HepG2 (cell line): ENCODE measurements around the gene GSG1.

Source experiments
- CEBPB ChIP-seq: IDR thresholded peaks from 2 replicates; pipeline ENCODE4 v1.6.1; 2011; ENCODE audit warnings: low read depth, low read length, improper control_type of control experiment, borderline replicate concordance
- CTCF ChIP-seq: sonication (generic); formaldehyde crosslinking; IDR thresholded peaks from 2 replicates; pipeline ENCODE4 v1.5.0; 2020; ENCODE audit warnings: mild to moderate bottlenecking, missing genetic modification reagents, moderate library complexity
- HNRNPUL1 ChIP-seq: fragments of 200-400 bp; formaldehyde crosslinking; IDR thresholded peaks from 2 replicates; pipeline ENCODE4 v1.6.1; 2017; ENCODE audit warnings: low read depth, mild to moderate bottlenecking, low read length, moderate library complexity
- JUNB ChIP-seq: sonication (generic); formaldehyde crosslinking; IDR thresholded peaks from 2 replicates; pipeline ENCODE4 v1.8.0; 2022; ENCODE audit warnings: missing genetic modification reagents, mild to moderate bottlenecking, borderline replicate concordance
- POLR2AphosphoS5 ChIP-seq: IDR thresholded peaks from 2 replicates; pipeline ENCODE4 v1.6.1; 2012; ENCODE audit warnings: low read depth, low read length
- TCF12 ChIP-seq, 2 experiments: fragments of 450-650 bp in 1 of 2; sonication (generic) in 1 of 2; formaldehyde crosslinking in 1 of 2; IDR thresholded peaks; 2 replicates each; pipeline versions ENCODE4 v1.6.1 to v1.8.0; 2017 to 2022; ENCODE audit warnings: antibody characterized with exemption in 1 of 2, mild to moderate bottlenecking in 1 of 2, missing genetic modification reagents in 1 of 2, moderate library complexity in 1 of 2
- TFE3 ChIP-seq: IDR thresholded peaks from 2 replicates; pipeline ENCODE4 v1.6.1; 2016
- ZNF121 ChIP-seq: sonication (generic); formaldehyde crosslinking; IDR thresholded peaks from 2 replicates; pipeline ENCODE4 v1.5.0; 2020; ENCODE audit warnings: mild to moderate bottlenecking, missing genetic modification reagents
- ZNF180 ChIP-seq: sonication (generic); formaldehyde crosslinking; IDR thresholded peaks from 2 replicates; pipeline ENCODE4 v1.4.0; 2020; ENCODE audit warnings: low read depth, missing genetic modification reagents, borderline replicate concordance
- ZNF317 ChIP-seq: sonication (generic); formaldehyde crosslinking; IDR thresholded peaks from 2 replicates; pipeline ENCODE4 v1.5.0; 2020; ENCODE audit warnings: mild to moderate bottlenecking, missing genetic modification reagents
- ZNF841 ChIP-seq: sonication (generic); formaldehyde crosslinking; IDR thresholded peaks from 2 replicates; pipeline ENCODE4 v1.8.1; 2023; ENCODE audit warnings: missing genetic modification reagents, borderline replicate concordance

DNA sequence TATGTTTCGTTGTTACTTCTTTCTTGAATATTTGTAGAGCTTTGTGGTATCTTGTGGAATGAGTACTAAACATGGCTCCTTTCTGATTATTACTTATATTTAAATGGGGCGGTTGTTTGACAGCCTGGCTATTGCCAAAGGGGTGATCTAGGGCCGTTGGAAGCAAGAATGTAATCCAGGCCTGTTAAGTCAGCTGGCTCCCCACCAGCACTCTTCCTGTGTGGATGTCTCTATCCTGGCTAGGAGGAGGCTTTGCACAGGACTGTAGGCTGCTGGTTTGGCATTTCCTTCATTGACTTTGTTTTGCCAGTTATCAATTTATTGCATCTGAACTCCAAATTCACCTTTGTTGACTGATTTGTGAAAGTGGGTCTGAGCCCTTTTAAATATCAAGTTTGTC lies 53.7 kb downstream of the GSG1 start:
- no peak for TF ChIP-seq ZNF121 (CRISPR knock-in tag)
- TF ChIP-seq ZNF180 (CRISPR knock-in tag) = no peak
- TF ChIP-seq ZNF841 = no peak
- no peak for TF ChIP-seq CTCF (CRISPR knock-in tag)
- no peak for TF ChIP-seq POLR2AphosphoS5
- no peak for TF ChIP-seq JUNB
- TF ChIP-seq TCF12 (IDR thresholded peaks at IDR 0.05) = no peak
- no peak for TF ChIP-seq TCF12 (CRISPR knock-in tag; IDR thresholded peaks at IDR 0.05)
- TF ChIP-seq ZNF317 (CRISPR knock-in tag) = no peak
- no peak for TF ChIP-seq HNRNPUL1
- TF ChIP-seq CEBPB = no peak
- TF ChIP-seq TFE3 (CRISPR knock-in tag) = no peak
